ENCODE data around the gene HNRNPA3. TPM values are rescaled to one million over a fixed set of nuclear protein-coding genes. Genes with fewer than 3 reads are reported as not detected.
"Not testable (repeated sequence)": the region's sequence is repeated elsewhere in the genome, so short reads cannot be mapped to it uniquely, and the experiment has no call there.

HNRNPA3 gene
- total and polyA plus RNA-seq, 4 donors = 51.1 to 374 (median 228) TPM

GRCh38 chr2:177204417-177204816 lies 8.2 kb upstream of the HNRNPA3 start:
- H3K27ac ChIP-seq (ENCODE audit: low read depth, low read length) = no peak overlapping the region
- WGBS (ENCODE audit: insufficient coverage) = no CpG with 5 or more reads among the region's 3 CpGs
- no peaks in the 10 kb centered on the region for H3K9me3 ChIP-seq (ENCODE audit: control insufficient read depth, insufficient read depth, low read length)
- no peaks in the 10 kb centered on the region for H3K36me3 ChIP-seq (ENCODE audit: control insufficient read depth, insufficient read depth, low read length)
- no peak overlapping the region for H3K4me3 ChIP-seq (ENCODE audit: low read depth, low read length)
- no peak for DNase-seq (ENCODE audit: low read depth in 4 of 6, low spot score in 6 of 6)
- H3K4me1 ChIP-seq (ENCODE audit: control insufficient read depth, insufficient read depth, low read length) = no peaks in the 10 kb centered on the region
- H3K27me3 ChIP-seq (ENCODE audit: control insufficient read depth, insufficient read depth, low read length) = no peaks in the 10 kb centered on the region

- H3K4me3 ChIP-seq (ENCODE audit: low read depth, low read length) = no peak overlapping the region
- H3K27ac ChIP-seq (ENCODE audit: low read depth, low read length) = no peak overlapping the region
- WGBS (ENCODE audit: insufficient coverage) = 100% methylated on average over 2 of the region's 2 CpGs
- H3K36me3 ChIP-seq (ENCODE audit: control insufficient read depth, insufficient read depth, low read length) = no peaks in the 10 kb centered on the region
- DNase-seq (ENCODE audit: low read depth in 4 of 6, low spot score in 6 of 6) = no peak
- peaks cover 4% of the 10 kb centered on the region for H3K4me1 ChIP-seq (ENCODE audit: control insufficient read depth, insufficient read depth, low read length)
- H3K27me3 ChIP-seq (ENCODE audit: control insufficient read depth, insufficient read depth, low read length) = no peaks in the 10 kb centered on the region
- H3K9me3 ChIP-seq (ENCODE audit: control insufficient read depth, insufficient read depth, low read length) = no peaks in the 10 kb centered on the region
These were observed 5.5 kb upstream of the HNRNPA3 start for GRCh38 chr2:177207101-177207500.

GRCh38 chr2:177211169-177211568 lies 1.4 kb upstream of the HNRNPA3 start:
- 33% methylated on average over 3 of the region's 7 CpGs for whole genome bisulfite sequencing (ENCODE audit: insufficient coverage)
- H3K9me3 ChIP-seq (ENCODE audit: control insufficient read depth, insufficient read depth, low read length) = no peaks in the 10 kb centered on the region
- peaks cover 14% of the 10 kb centered on the region for H3K4me1 ChIP-seq (ENCODE audit: control insufficient read depth, insufficient read depth, low read length)
- no peak for DNase-seq (ENCODE audit: low read depth in 4 of 6, low spot score in 6 of 6)
- H3K36me3 ChIP-seq (ENCODE audit: control insufficient read depth, insufficient read depth, low read length) = peaks cover 6% of the 10 kb centered on the region
- H3K4me3 ChIP-seq (ENCODE audit: low read depth, low read length) = peak overlapping the region; percentile 93
- peak overlapping the region; percentile 100 for H3K27ac ChIP-seq (ENCODE audit: low read depth, low read length)
- H3K27me3 ChIP-seq (ENCODE audit: control insufficient read depth, insufficient read depth, low read length) = no peaks in the 10 kb centered on the region

DNA sequence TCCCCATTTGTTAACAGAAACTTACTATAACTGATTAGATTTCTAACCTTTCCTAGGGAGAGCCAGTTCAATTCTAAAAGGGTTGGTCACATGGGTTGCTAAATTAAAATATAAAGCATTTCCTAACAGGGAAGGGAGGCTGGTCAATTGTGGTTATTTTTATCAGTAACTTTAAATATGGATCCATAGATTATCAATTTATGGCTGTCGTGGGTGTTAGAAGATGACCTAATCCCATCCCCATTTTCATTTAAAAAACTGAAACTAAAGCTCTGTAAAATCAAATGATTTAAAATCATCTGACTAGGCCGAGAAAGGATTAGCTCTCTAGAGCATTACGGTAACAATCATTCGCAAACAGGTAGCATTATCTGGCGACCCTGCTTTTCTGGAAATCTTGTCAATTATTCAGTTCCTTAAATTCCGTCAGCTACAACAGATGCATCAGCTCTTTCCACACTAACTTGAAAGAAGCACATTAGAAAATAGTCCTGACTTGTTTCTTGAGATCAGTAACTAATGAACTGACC lies 953 bp upstream of the HNRNPA3 start:
- Histone ChIP-seq H3K4me3 (ENCODE audit: low read depth, low read length) (peak overlapping the region; percentile 93), H3K36me3 (ENCODE audit: control insufficient read depth, insufficient read depth, low read length) (peaks cover 8% of the 10 kb centered on the region), H3K4me1 (ENCODE audit: control insufficient read depth, insufficient read depth, low read length) (peaks cover 14% of the 10 kb centered on the region), H3K27me3 (ENCODE audit: control insufficient read depth, insufficient read depth, low read length) (no peaks in the 10 kb centered on the region), H3K9me3 (ENCODE audit: control insufficient read depth, insufficient read depth, low read length) (no peaks in the 10 kb centered on the region), H3K27ac (ENCODE audit: low read depth, low read length) (peak overlapping the region; percentile 100)
- 11% methylated on average over 5 of the region's 6 CpGs for WGBS (ENCODE audit: insufficient coverage)
- DNase-seq (ENCODE audit: low read depth in 4 of 6, low spot score in 6 of 6) = no peak

DNA sequence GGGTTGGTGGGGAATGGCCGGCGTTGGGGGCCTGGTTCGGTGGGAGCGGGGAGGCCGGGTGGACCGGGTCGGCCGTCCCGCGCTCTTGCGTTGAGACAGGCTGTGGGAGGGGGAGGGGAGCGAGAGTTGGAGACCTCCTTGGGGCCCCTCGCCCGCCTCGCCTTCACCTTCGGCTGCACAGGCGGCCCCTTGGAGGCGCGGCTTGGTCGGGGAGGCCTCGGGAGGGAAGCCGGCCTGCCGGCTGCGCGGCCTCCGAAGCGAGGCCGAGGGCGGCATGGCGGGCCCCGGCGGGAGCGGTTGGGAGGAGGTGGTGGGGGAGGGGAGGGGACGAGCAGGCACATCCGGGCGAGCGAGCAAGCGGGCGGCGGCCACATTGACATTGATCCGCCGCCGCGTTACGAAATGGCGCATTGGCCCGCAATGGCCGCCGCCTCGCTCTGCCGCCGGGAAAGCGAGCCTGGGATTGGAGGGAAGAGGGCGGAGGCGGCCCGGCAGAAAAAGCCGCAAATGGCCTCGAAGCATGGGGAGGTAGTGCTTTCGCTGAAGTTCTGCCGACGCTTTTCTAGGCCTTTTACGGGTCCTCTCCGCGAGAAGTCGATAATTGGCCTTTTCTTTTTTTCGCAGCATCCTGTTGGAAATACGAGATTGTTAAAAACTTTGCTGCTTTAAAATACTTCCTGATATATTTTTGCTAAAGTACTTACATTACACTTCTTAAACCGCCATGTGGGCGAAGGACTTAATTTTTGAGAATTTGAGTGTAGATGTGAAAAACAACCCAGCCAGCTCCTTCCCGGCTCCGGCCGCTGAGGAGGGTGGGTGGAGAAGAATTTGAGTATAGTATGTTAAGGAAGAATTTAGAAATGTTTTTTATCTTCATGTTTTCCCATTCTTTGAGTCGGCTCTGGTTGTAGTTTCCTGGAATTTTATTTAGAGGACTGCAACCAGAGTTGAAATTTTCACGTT lies 580 bp downstream of the HNRNPA3 start:
- under 1% methylated on average over 68 of the region's 74 CpGs for WGBS (ENCODE audit: insufficient coverage)
- peaks cover 14% of the 10 kb centered on the region for H3K4me1 ChIP-seq (ENCODE audit: control insufficient read depth, insufficient read depth, low read length)
- H3K9me3 ChIP-seq (ENCODE audit: control insufficient read depth, insufficient read depth, low read length) = no peaks in the 10 kb centered on the region

GRCh38 chr2:177217247-177217843 lies 4.8 kb downstream of the HNRNPA3 start:
- H3K36me3 ChIP-seq (ENCODE audit: control insufficient read depth, insufficient read depth, low read length) = peaks cover 27% of the 10 kb centered on the region
- no peaks in the 10 kb centered on the region for H3K9me3 ChIP-seq (ENCODE audit: control insufficient read depth, insufficient read depth, low read length)
- no peak overlapping the region for H3K27ac ChIP-seq (ENCODE audit: low read depth, low read length)
- H3K4me1 ChIP-seq (ENCODE audit: control insufficient read depth, insufficient read depth, low read length) = peaks cover 9% of the 10 kb centered on the region
- H3K27me3 ChIP-seq (ENCODE audit: control insufficient read depth, insufficient read depth, low read length) = no peaks in the 10 kb centered on the region
- DNase-seq (ENCODE audit: low read depth in 4 of 6, low spot score in 6 of 6) = no peak
- WGBS (ENCODE audit: insufficient coverage) = 92% methylated on average over 2 of the region's 5 CpGs
- H3K4me3 ChIP-seq (ENCODE audit: low read depth, low read length) = no peak overlapping the region

More for the DNA sequence above, 580 bp downstream of the HNRNPA3 start:
- peak; percentile 65 to 96 (median 76) for DNase-seq (ENCODE audit: low read depth in 4 of 6, low spot score in 6 of 6)
- Histone ChIP-seq H3K36me3 (ENCODE audit: control insufficient read depth, insufficient read depth, low read length) (peaks cover 20% of the 10 kb centered on the region), H3K27me3 (ENCODE audit: control insufficient read depth, insufficient read depth, low read length) (no peaks in the 10 kb centered on the region), H3K27ac (ENCODE audit: low read depth, low read length) (peak overlapping the region; percentile 98), H3K4me3 (ENCODE audit: low read depth, low read length) (peak overlapping the region; percentile 81)

DNA sequence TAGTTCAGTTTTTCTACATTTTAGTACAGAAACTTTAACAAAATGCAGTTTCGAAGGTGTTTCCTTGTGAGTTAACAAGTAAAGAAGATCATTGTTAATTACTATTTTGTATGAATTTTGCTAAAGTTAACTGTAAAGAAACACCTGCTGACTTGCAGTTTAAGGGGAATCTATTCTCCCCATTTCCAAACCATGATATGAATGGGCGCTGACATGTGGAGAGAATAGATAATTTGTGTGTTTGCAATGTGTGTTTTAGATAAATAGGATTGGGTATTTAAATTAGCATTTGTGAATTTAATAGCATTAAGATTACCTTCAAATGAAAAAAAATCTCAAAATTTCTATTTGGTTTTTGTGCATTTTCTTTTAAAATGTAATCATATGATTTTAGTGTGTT lies 7.2 kb downstream of the HNRNPA3 start:
- H3K36me3 ChIP-seq (ENCODE audit: control insufficient read depth, insufficient read depth, low read length) = peaks cover 27% of the 10 kb centered on the region
- not testable (repeated sequence) for H3K9me3 ChIP-seq (ENCODE audit: control insufficient read depth, insufficient read depth, low read length); H3K27ac ChIP-seq (ENCODE audit: low read depth, low read length); H3K4me3 ChIP-seq (ENCODE audit: low read depth, low read length); H3K27me3 ChIP-seq (ENCODE audit: control insufficient read depth, insufficient read depth, low read length); DNase-seq (ENCODE audit: low read depth in 4 of 6, low spot score in 6 of 6); H3K4me1 ChIP-seq (ENCODE audit: control insufficient read depth, insufficient read depth, low read length)
- WGBS (ENCODE audit: insufficient coverage) = no CpG with 5 or more reads among the region's 2 CpGs

- no peak overlapping the region for H3K4me3 ChIP-seq (ENCODE audit: low read depth, low read length)
- H3K27me3 ChIP-seq (ENCODE audit: control insufficient read depth, insufficient read depth, low read length) = no peaks in the 10 kb centered on the region
- H3K27ac ChIP-seq (ENCODE audit: low read depth, low read length) = no peak overlapping the region
- H3K9me3 ChIP-seq (ENCODE audit: control insufficient read depth, insufficient read depth, low read length) = no peaks in the 10 kb centered on the region
- peaks cover 23% of the 10 kb centered on the region for H3K36me3 ChIP-seq (ENCODE audit: control insufficient read depth, insufficient read depth, low read length)
- DNase-seq (ENCODE audit: low read depth in 4 of 6, low spot score in 6 of 6) = no peak
- H3K4me1 ChIP-seq (ENCODE audit: control insufficient read depth, insufficient read depth, low read length) = no peaks in the 10 kb centered on the region
- WGBS (ENCODE audit: insufficient coverage) = no CpG with 5 or more reads among the region's 3 CpGs
These were observed 8.9 kb downstream of the HNRNPA3 start for GRCh38 chr2:177221534-177221933.

GRCh38 chr2:177221970-177222369 lies 9.4 kb downstream of the HNRNPA3 start:
- Histone ChIP-seq H3K27me3 (ENCODE audit: control insufficient read depth, insufficient read depth, low read length) (no peaks in the 10 kb centered on the region), H3K4me1 (ENCODE audit: control insufficient read depth, insufficient read depth, low read length) (no peaks in the 10 kb centered on the region), H3K4me3 (ENCODE audit: low read depth, low read length) (no peak overlapping the region), H3K36me3 (ENCODE audit: control insufficient read depth, insufficient read depth, low read length) (peaks cover 20% of the 10 kb centered on the region), H3K9me3 (ENCODE audit: control insufficient read depth, insufficient read depth, low read length) (no peaks in the 10 kb centered on the region), H3K27ac (ENCODE audit: low read depth, low read length) (no peak overlapping the region)
- no peak for DNase-seq (ENCODE audit: low read depth in 4 of 6, low spot score in 6 of 6)
- WGBS (ENCODE audit: insufficient coverage) = no CpG with 5 or more reads among the region's 3 CpGs
